Measurements from ENCODE around the gene CLDN19.
A peak's percentile ranks its signal among the peaks of the same experiment; 100 is the strongest.

Gene CLDN19

DNA sequence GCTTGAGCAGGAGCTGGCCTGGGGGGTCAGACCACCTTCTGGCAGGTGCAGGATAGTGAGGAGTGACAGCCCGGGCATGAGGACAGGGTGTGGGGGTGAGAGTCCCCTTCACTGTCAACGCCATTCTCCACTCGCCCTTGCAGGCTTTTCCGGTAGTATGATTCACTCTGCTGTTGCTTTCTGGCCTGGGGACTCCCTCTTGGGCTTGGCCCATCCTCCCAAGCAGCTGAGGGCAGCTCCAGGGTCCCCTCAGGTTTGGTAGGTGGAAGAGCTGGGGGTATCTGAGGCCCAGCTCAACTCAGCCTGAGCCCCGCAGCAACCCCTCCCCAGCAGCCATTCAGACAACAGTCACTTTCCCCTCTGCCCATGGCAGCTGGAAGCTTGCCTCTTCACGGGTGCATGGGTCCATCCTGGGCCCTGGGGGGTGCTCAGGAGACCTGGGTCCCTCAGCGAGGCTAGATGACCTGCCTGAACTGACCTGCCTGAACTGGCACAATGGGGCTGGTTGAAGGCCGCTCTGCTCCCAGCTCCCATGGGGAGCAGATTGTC lies 1.3 kb downstream of the CLDN19 start:
- ATAC-seq (replicated peaks) (no peak), DNase-seq (no peak)
- H3K4me1 Mint-ChIP-seq: peaks cover 11 to 19% of the 10 kb centered on the region in 2 donors
- H3K4me3 Mint-ChIP-seq: no peak overlapping the region
- H3K27me3 Mint-ChIP-seq: no peaks in the 10 kb centered on the region
- H3K36me3 Mint-ChIP-seq: no peaks in the 10 kb centered on the region
- no peak overlapping the region for H3K27ac Mint-ChIP-seq
- H3K9me3 Mint-ChIP-seq: no peaks in the 10 kb centered on the region

DNA sequence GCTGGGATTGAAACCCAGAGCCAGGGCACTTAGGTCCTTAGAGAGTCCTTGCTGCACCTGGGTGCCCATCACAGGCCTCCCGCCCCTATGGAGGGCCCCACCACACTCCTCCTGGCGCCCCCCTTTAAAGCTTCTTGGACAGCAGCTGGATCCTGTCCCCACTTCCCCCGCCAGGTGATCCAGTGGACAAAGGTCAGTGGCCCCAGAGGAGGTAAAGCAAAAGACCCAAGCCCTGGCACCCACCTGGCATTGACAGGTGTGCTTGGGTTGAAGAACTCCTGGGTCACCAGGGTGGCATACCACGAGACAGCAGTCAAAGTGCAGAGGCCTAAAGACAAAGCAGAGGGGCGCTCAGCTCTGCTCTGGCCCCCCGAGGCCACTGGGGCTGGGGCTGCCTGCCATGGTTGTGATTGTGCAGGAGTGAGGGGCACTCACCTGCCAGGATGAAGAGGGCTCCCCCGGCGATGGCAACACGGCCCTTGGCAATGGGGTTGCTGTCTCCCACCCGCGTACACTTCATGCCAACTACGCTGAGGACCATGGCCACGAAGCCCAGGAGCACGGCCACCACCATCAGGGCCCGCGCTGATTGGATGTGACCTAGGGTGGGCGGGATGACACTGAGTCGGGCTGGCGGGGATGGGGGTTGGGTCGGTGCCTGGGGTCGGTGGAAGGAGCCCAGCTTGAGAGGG lies 1.9 kb downstream of the CLDN19 start:
- H3K36me3 Mint-ChIP-seq: no peaks in the 10 kb centered on the region
- peaks cover 11 to 19% of the 10 kb centered on the region in 2 donors for H3K4me1 Mint-ChIP-seq
- ATAC-seq (replicated peaks) (no peak), DNase-seq (no peak)
- H3K27me3 Mint-ChIP-seq: no peaks in the 10 kb centered on the region
- H3K9me3 Mint-ChIP-seq: no peaks in the 10 kb centered on the region
- no peak overlapping the region for H3K27ac Mint-ChIP-seq
- no peak overlapping the region for H3K4me3 Mint-ChIP-seq

DNA sequence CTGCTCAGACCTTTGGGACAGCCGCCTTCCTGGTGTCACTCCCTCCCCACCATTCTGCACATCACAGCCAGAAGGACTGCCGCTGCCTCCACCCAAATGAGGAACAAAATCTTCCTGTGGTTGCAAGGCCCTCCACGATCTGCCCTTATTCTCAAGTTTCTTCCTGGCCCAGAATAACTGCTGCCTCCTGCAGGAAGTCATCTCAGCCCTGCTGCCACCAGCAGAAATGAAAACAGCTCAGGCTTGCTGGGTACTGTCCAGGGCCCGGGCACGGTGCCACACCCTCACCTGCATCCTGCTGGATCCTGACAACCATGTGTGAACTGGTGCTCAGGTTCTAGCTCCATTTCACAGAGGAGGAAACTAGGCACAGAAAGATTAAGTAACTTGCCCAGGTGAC lies 2.8 kb downstream of the CLDN19 start:
- Mint-ChIP-seq H3K27ac (no peak overlapping the region), H3K4me1 (peaks cover 11 to 19% of the 10 kb centered on the region in 2 donors), H3K4me3 (no peak overlapping the region), H3K36me3 (no peaks in the 10 kb centered on the region), H3K27me3 (no peaks in the 10 kb centered on the region), H3K9me3 (no peaks in the 10 kb centered on the region)
- DNase-seq (peak; percentile 19), ATAC-seq (replicated peaks) (peak; percentile 64 to 81)

DNA sequence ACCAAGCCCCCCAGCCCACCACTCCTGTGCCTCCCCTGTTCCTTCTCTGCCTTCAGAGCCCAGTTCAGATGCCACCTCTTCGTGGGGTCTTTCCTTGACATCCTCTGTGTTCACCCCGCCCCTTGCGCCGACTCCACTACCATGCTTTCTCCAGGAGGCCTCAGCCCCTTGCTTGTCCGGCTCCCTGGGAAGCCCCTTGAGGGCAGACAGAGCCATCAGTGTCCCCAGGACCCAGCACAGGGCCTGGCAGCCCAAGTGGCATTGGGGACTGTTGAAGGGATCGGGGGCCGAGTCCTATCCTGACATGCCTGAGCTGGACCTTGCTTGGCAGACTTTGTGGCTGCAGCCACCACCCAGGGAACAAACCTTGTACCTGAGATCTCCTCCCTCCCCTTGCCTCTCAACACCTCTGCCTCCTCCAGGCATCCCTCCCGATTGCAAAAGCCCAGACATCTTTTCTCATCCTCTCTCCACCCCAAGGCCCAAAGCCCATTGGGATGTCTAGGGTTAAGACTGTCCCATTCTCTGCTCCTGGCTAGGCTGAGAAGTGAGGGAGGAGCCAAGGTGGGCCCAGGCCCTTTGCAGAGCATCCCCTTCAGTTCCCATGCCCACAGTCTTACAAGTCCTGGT lies 3.4 kb downstream of the CLDN19 start:
- ATAC-seq (replicated peaks) (peak in 1 of 2 donors; percentile 11), DNase-seq (no peak)
- Mint-ChIP-seq H3K4me3 (no peak overlapping the region), H3K36me3 (no peaks in the 10 kb centered on the region), H3K9me3 (no peaks in the 10 kb centered on the region), H3K4me1 (peaks cover 11 to 19% of the 10 kb centered on the region in 2 donors), H3K27me3 (no peaks in the 10 kb centered on the region), H3K27ac (no peak overlapping the region)

DNA sequence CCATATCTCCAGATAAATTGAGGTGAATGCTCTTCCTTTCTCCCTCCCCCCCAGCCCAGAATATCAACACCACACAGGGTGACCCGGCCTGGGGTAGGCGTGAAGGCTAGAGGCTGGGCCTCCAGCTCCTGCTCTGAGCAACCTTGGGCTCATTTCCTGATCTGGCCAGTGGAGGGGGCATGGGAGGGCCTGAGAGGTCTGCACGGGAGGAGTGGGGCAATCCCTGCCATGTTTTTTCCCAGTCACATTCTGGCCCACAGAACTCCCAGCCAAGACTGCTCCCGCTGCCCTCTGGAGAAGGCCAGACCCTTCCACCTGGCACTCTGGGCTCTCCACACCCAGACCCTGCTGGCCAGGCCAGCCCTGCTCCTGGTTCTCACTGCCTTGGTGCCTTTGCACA lies 3.9 kb downstream of the CLDN19 start:
- peak; percentile 29 to 38 for ATAC-seq (replicated peaks)
- no peaks in the 10 kb centered on the region for H3K27me3 Mint-ChIP-seq
- H3K4me3 Mint-ChIP-seq: no peak overlapping the region
- H3K4me1 Mint-ChIP-seq: peaks cover 11 to 23% of the 10 kb centered on the region in 2 donors
- no peaks in the 10 kb centered on the region for H3K36me3 Mint-ChIP-seq
- H3K27ac Mint-ChIP-seq: peak overlapping the region; percentile 70
- H3K9me3 Mint-ChIP-seq: no peaks in the 10 kb centered on the region
- DNase-seq: no peak

DNA sequence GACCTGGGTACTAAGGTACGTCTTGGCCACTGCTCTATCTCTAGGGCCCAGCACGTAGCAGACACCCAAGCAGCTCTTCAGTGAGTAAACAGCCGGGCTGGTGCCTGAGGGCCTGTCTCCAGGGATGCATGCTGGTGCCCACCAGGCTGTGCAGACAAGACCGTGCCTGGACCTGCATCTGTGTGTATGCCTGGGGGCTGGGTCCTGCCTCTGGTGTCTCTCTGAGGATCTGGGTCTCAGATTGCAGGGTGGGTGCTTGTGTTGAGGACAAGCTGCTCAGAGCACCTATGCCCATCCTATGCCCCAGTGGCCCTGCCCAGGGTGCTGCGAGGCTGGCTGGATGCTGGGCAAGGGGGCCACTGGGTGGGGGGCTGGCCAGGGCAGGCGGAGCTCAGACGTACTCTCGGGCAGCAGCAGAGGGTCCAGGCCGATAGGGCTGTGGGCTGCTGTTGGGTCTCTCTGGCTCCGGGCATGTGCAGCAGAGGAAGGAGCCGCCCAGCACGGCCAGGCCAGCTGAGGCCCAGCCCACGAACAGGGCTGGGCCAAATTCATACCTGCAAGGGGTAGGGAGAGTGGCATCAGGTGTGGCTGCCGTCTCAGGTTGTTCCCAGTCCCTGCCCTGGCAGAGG lies 4.4 kb downstream of the CLDN19 start:
- no peak for DNase-seq
- ATAC-seq (replicated peaks): no peak
- peak overlapping the region; percentile 70 for H3K27ac Mint-ChIP-seq
- H3K27me3 Mint-ChIP-seq: no peaks in the 10 kb centered on the region
- H3K4me1 Mint-ChIP-seq: peaks cover 14 to 25% of the 10 kb centered on the region in 2 donors
- no peak overlapping the region for H3K4me3 Mint-ChIP-seq
- no peaks in the 10 kb centered on the region for H3K36me3 Mint-ChIP-seq
- no peaks in the 10 kb centered on the region for H3K9me3 Mint-ChIP-seq

DNA sequence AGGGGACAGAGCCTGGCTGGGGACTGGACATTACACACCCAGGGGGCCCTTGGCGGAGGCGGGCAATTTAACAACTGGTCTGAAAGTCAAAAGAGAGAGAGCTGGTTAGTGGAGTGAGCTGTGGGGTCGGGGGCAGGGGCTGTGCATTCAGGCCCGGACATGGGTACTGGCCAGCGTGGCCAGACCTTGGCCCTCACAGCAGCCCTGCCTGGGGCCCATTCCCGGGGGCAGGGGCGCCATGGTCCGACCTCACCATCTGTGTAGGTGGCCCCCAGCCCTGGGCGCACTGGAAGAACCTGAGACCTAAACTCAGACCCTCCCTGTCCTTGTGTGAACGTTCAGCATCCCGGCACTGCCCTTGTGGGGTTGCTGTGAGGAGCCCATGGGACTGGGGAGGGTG lies 5.0 kb downstream of the CLDN19 start:
- DNase-seq (no peak), ATAC-seq (replicated peaks) (no peak)
- Mint-ChIP-seq H3K4me3 (no peak overlapping the region), H3K27ac (no peak overlapping the region), H3K27me3 (no peaks in the 10 kb centered on the region), H3K36me3 (no peaks in the 10 kb centered on the region), H3K4me1 (peaks cover 14 to 25% of the 10 kb centered on the region in 2 donors), H3K9me3 (no peaks in the 10 kb centered on the region)

DNA sequence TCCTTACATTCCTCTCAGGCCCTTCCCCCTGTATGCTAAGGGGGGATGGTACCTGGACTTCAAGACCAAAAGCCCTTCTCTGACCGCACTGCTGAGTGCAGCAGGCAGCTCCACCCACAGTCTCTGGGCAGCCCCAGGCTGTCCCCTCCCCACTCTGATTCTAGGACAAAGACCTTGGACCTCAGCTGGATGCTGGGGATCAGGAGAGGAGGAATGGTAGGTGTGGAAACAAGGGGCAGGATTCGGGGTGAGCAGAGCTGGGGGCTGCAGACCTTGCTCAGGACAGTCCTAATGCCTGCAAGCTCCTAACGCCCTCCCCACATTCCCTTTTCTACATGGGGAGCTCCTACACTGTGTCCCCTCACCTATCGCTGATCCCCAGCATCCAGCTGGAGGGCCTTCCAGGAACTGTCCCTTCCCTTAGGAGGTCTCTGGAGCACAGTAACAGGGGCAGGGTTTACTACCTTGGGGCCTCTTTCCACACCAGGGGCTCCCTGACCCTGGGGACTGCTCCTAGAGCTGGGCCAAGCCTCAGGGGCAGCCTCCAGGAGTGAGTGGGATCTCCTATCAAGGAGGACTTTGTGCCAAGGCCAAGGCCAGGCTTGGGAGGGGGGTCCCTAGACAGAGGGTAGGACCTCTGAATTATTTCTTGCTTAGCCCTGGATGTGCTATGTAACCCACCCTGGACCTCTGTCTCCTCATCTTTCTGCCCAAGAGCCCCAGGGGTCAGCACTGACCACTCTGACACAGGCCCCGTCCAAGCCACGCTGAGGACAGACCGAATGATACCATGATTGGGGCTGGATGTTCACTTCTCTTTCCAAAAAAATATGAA lies 5.6 kb downstream of the CLDN19 start:
- H3K9me3 Mint-ChIP-seq: no peaks in the 10 kb centered on the region
- H3K36me3 Mint-ChIP-seq: no peaks in the 10 kb centered on the region
- H3K4me1 Mint-ChIP-seq: peaks cover 14 to 25% of the 10 kb centered on the region in 2 donors
- H3K27me3 Mint-ChIP-seq: no peaks in the 10 kb centered on the region
- H3K4me3 Mint-ChIP-seq: no peak overlapping the region
- H3K27ac Mint-ChIP-seq: no peak overlapping the region
- ATAC-seq (replicated peaks) (no peak), DNase-seq (no peak)

DNA sequence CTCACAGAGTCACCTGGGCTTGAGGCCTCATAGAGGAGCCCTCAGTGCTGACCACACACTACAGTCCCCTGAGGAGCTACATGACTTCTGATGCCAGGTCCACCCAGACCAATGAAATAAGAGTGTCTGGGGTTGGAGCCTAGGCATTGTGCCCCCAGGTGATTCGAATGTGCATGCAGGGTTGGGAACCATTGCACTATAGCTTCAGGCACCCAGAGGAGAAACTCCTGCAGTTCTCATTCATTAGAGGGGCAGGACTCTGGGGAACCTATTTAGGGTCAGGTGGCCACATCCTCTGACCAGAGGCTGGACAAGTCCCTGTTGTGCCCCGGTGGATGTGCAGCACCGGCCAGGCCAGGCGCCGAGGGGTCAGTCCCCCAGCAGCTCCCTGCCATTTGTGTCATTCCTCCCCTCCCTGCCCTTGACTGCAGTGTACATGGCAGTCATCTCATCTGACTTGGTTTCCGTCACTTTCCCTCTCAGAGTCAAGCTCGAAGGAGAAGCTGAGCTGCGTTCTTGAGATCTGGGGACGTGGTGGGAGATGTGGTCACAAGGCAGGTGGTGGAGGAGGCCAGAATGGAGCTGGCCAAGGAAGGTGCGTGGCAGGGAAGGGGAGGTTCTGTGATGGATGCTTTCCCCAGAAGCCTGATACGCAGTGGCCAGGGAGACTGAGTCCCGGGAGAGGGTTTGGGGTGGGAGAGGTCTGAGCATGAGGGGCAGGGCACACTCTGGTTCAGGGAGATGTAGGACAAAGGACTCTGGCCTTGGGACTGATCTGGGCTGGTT lies 6.4 kb downstream of the CLDN19 start:
- ATAC-seq (replicated peaks) (no peak), DNase-seq (no peak)
- H3K27me3 Mint-ChIP-seq: no peaks in the 10 kb centered on the region
- peaks cover 14 to 25% of the 10 kb centered on the region in 2 donors for H3K4me1 Mint-ChIP-seq
- no peaks in the 10 kb centered on the region for H3K9me3 Mint-ChIP-seq
- no peak overlapping the region for H3K27ac Mint-ChIP-seq
- no peaks in the 10 kb centered on the region for H3K36me3 Mint-ChIP-seq
- no peak overlapping the region for H3K4me3 Mint-ChIP-seq

DNA sequence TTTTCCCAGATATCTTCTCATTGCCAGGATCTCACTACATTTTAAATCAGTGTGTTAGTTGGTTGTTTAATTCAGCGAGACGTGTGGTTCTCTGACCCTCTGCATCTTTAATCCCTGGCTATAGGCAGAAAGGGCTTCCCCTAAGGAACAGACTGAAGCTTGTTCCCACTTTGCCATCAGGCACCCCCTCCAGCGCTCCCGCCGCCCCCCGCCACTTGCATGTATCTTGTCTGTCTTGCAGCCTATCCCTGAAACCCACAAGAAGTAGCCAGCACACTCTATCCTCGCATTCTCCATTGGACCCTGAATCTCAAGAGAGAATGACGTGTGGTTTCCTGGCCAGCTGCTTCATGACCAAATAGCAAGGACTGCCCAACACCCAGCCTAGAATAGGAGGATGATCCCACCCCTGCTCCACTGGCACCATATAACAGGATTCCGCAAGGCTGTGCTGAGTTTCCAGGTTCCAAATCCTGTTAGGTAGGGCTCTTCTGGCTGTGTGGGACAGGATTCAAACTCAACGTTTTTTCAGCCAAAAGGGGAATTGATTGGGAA lies 7.8 kb downstream of the CLDN19 start:
- no peak overlapping the region for H3K4me3 Mint-ChIP-seq
- H3K9me3 Mint-ChIP-seq: no peaks in the 10 kb centered on the region
- DNase-seq (no peak), ATAC-seq (replicated peaks) (no peak)
- no peaks in the 10 kb centered on the region for H3K27me3 Mint-ChIP-seq
- peak overlapping the region; percentile 25 for H3K27ac Mint-ChIP-seq
- peaks cover 12 to 15% of the 10 kb centered on the region in 2 donors for H3K4me1 Mint-ChIP-seq
- H3K36me3 Mint-ChIP-seq: no peaks in the 10 kb centered on the region

DNA sequence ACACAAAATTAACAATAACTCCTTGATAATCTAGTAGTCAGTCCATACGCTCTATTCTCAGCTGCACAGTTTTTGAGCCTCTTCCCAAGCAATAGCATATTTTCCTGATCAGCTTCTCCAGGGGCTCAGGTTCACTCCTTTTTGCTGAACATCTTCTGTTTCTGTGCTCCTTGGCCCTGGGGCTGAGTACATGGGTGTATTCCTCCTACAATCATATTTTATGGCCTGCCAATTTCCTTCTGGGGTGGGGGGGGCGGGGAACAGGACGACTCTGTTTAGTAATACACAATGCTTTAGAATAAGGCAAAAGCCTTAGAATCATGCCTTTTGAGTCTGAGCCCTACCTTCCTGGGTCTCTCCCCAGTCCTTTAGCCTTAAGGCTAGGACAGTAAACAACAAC lies 8.5 kb downstream of the CLDN19 start:
- no peak overlapping the region for H3K4me3 Mint-ChIP-seq
- no peaks in the 10 kb centered on the region for H3K27me3 Mint-ChIP-seq
- no peaks in the 10 kb centered on the region for H3K9me3 Mint-ChIP-seq
- peaks cover 8 to 9% of the 10 kb centered on the region in 2 donors for H3K4me1 Mint-ChIP-seq
- H3K27ac Mint-ChIP-seq: no peak overlapping the region
- ATAC-seq (replicated peaks) (no peak), DNase-seq (no peak)
- no peaks in the 10 kb centered on the region for H3K36me3 Mint-ChIP-seq

DNA sequence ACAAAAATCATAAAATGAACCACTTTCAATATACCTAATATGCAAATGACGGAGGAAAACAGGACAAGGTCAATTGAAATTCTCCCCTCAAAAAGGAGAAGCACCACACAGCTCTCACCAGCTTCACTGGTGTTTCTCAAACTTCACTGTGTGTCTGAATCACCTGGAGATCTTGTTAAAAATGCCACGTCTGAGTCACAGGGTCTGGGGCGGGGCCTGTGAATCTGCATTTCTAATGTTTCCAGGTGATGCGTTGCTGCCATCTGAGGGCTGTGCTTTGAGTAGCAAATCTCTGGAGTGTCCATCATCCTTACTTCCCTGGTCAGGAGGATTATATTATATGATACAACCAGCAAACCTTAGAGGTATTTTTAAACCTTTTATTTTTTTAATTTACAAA lies 9.0 kb downstream of the CLDN19 start:
- ATAC-seq (replicated peaks) (peak; percentile 82), DNase-seq (peak; percentile 14)
- no peaks in the 10 kb centered on the region for H3K9me3 Mint-ChIP-seq
- no peak overlapping the region for H3K27ac Mint-ChIP-seq
- H3K27me3 Mint-ChIP-seq: no peaks in the 10 kb centered on the region
- no peak overlapping the region for H3K4me3 Mint-ChIP-seq
- H3K4me1 Mint-ChIP-seq: peaks cover 3 to 7% of the 10 kb centered on the region in 2 donors
- H3K36me3 Mint-ChIP-seq: no peaks in the 10 kb centered on the region

DNA sequence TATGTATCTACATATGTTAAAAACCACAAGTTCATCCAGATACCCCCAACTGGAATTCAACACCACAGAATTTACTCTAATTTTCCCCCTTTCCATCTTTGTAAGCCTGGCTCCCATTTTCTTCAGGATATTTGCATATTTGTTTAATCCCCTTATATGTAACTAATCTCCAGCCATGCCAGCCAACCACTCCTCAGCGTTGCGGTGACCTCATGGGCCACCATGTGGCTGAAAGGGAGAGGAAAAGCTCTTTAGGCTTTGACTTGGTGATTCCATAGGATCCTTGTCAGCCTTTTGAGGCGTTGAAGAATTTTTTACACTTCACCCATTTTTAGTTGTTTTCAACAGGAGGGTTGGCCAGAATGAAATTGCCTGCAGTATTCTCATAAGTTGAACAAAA lies 10.0 kb downstream of the CLDN19 start:
- H3K9me3 Mint-ChIP-seq: no peaks in the 10 kb centered on the region
- no peaks in the 10 kb centered on the region for H3K27me3 Mint-ChIP-seq
- peaks cover 3 to 7% of the 10 kb centered on the region in 2 donors for H3K4me1 Mint-ChIP-seq
- ATAC-seq (replicated peaks): no peak
- DNase-seq: no peak
- peak overlapping the region; percentile 15 for H3K27ac Mint-ChIP-seq
- H3K36me3 Mint-ChIP-seq: no peaks in the 10 kb centered on the region
- no peak overlapping the region for H3K4me3 Mint-ChIP-seq
